ENCODE results near the gene HBS1L. TPM values are rescaled to one million over a fixed set of nuclear protein-coding genes. Genes with fewer than 3 reads are reported as not detected.

HBS1L gene
- polyA plus RNA-seq, 1 donor from 2014 or later = 103 TPM

DNA sequence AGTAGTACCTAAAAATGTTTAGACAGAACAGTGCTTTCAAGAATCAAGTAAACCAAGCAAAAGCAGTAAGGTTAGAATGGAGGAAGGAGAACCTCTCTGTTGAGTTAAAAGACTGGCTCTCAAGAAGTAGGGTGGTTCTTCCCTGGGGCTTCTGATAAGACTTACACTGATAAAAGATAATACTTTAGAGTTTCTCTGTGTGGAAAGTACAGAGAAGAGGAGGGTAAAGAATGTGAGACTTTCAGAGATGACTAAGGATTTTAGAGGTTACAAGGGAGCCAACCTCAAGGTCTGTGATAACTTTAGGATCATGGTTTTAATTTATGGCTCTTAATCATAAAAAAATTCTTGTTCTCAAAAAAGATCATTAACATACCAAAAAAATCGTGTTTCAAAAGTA, 73.8 kb downstream of the HBS1L start:
- TF ChIP-seq POLR2AphosphoS5 (IDR thresholded peaks at IDR 0.05) = no peak
- H2AFZ ChIP-seq (ENCODE audit: low read depth, low read length) = no peak overlapping the region
- no peaks in the 10 kb centered on the region for H3K79me2 ChIP-seq (replicated peaks; ENCODE audit: insufficient read depth, low read length)
- H3K27ac ChIP-seq (ENCODE audit: low read length) = no peak overlapping the region
- H3K9me2 ChIP-seq (ENCODE audit: insufficient read depth, low read length) = no peaks in the 10 kb centered on the region
- H3K4me3 ChIP-seq (ENCODE audit: low read length) = no peak overlapping the region
- H3F3A ChIP-seq (ENCODE audit: insufficient read depth, low read length, poor library complexity, severe bottlenecking) = no peaks in the 10 kb centered on the region
- no peaks in the 10 kb centered on the region for H3K27me3 ChIP-seq (ENCODE audit: insufficient read depth, low read depth, low read length)
- H3K9me3 ChIP-seq (ENCODE audit: low read length) = no peaks in the 10 kb centered on the region
- peaks cover 8% of the 10 kb centered on the region for H3K36me3 ChIP-seq (ENCODE audit: insufficient read depth, low read length)
- no peak overlapping the region for H3K9ac ChIP-seq (ENCODE audit: low read length)
- H4K20me1 ChIP-seq (ENCODE audit: insufficient read depth) = no peaks in the 10 kb centered on the region
- no peak overlapping the region for H3K4me2 ChIP-seq (ENCODE audit: low read length)

GRCh38 chr6:134979142-134979541, 75.5 kb downstream of the HBS1L start:
- Histone ChIP-seq H3K9me3 (ENCODE audit: low read length) (no peaks in the 10 kb centered on the region), H3F3A (ENCODE audit: insufficient read depth, low read length, poor library complexity, severe bottlenecking) (no peaks in the 10 kb centered on the region), H3K27ac (ENCODE audit: low read length) (no peak overlapping the region), H3K36me3 (ENCODE audit: insufficient read depth, low read length) (peaks cover 8% of the 10 kb centered on the region), H3K27me3 (ENCODE audit: insufficient read depth, low read depth, low read length) (no peaks in the 10 kb centered on the region), H3K4me3 (ENCODE audit: low read length) (no peak overlapping the region), H3K4me2 (ENCODE audit: low read length) (no peak overlapping the region), H2AFZ (ENCODE audit: low read depth, low read length) (no peak overlapping the region), H3K79me2 (replicated peaks; ENCODE audit: insufficient read depth, low read length) (no peaks in the 10 kb centered on the region), H3K9me2 (ENCODE audit: insufficient read depth, low read length) (no peaks in the 10 kb centered on the region), H4K20me1 (ENCODE audit: insufficient read depth) (no peaks in the 10 kb centered on the region), H3K9ac (ENCODE audit: low read length) (no peak overlapping the region)
- TF ChIP-seq RAD21 (conservative IDR thresholded peaks at IDR 0.05) = no peak
- no peak for TF ChIP-seq REST (IDR thresholded peaks at IDR 0.05; ENCODE audit: borderline replicate concordance)
- TF ChIP-seq TAF1 (IDR thresholded peaks at IDR 0.05; ENCODE audit: low read depth) = no peak
- TF ChIP-seq EP300 (conservative IDR thresholded peaks at IDR 0.05; ENCODE audit: poor library complexity, severe bottlenecking) = no peak
- no peak for TF ChIP-seq MXI1 (conservative IDR thresholded peaks at IDR 0.05; ENCODE audit: poor library complexity, severe bottlenecking)
- TF ChIP-seq POLR2AphosphoS5 (IDR thresholded peaks at IDR 0.05) = no peak
- no peak for TF ChIP-seq CTCF (IDR thresholded peaks at IDR 0.05; ENCODE audit: poor library complexity, severe bottlenecking)
- no peak for TF ChIP-seq SMC3 (conservative IDR thresholded peaks at IDR 0.05; ENCODE audit: poor library complexity)
- TF ChIP-seq EZH2 (IDR thresholded peaks at IDR 0.05; ENCODE audit: borderline replicate concordance, insufficient read depth, low read length, poor library complexity, severe bottlenecking) = no peak

DNA sequence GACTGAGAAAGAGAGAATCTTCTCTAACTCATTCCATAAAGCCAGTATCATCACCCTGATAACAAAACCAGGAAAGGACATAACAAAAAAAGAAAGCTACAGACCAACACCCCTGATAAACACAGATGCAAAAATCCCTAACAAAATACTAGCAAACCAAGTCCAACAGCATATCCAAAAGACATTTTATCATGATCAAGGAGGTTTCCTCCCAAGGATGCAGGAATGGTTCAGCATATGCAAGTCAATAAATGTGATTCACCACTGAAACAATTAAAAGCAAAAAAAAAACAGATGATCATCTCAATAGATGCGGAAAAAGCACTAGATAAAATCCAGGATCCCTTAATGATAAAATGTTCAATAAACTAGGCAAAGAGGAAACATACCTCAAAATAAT, 80.3 kb downstream of the HBS1L start:
- H3K4me3 ChIP-seq (ENCODE audit: low read length) = no peak overlapping the region

More for the DNA sequence above, 80.3 kb downstream of the HBS1L start:
- Histone ChIP-seq H3K9ac (ENCODE audit: low read length) (no peak overlapping the region), H3K9me3 (ENCODE audit: low read length) (no peaks in the 10 kb centered on the region), H2AFZ (ENCODE audit: low read depth, low read length) (no peak overlapping the region), H3F3A (ENCODE audit: insufficient read depth, low read length, poor library complexity, severe bottlenecking) (no peaks in the 10 kb centered on the region), H3K36me3 (ENCODE audit: insufficient read depth, low read length) (peaks cover 4% of the 10 kb centered on the region), H3K79me2 (replicated peaks; ENCODE audit: insufficient read depth, low read length) (no peaks in the 10 kb centered on the region), H3K4me2 (ENCODE audit: low read length) (no peak overlapping the region), H3K9me2 (ENCODE audit: insufficient read depth, low read length) (no peaks in the 10 kb centered on the region), H4K20me1 (ENCODE audit: insufficient read depth) (no peaks in the 10 kb centered on the region), H3K27ac (ENCODE audit: low read length) (no peak overlapping the region), H3K27me3 (ENCODE audit: insufficient read depth, low read depth, low read length) (no peaks in the 10 kb centered on the region)
- TF ChIP-seq MXI1 (conservative IDR thresholded peaks at IDR 0.05; ENCODE audit: poor library complexity, severe bottlenecking) = no peak
- TF ChIP-seq POLR2AphosphoS5 (IDR thresholded peaks at IDR 0.05) = no peak
- TF ChIP-seq TAF1 (IDR thresholded peaks at IDR 0.05; ENCODE audit: low read depth) = no peak
